GM10248 (cell line): ENCODE data around the gene RGS9.

Experiments used
- CTCF ChIA-PET: fragments of 300-600 bp; sonication (Branson Sonifier 250); formaldehyde crosslinking; extraction: SDS; loops from one replicate; lab custom pipeline; 2021; ENCODE audit warnings: antibody characterized with exemption; lab: Yijun Ruan, JAX
- POLR2A ChIA-PET: fragments of 350-650 bp; sonication (Branson Sonifier 250); formaldehyde crosslinking; extraction: SDS; loops from one replicate; lab custom pipeline; 2020; ENCODE audit warnings: antibody characterized with exemption; lab: Yijun Ruan, JAX
- DNase-seq: peaks from one replicate; pipeline ENCODE4 v3.0.0; 2012; ENCODE audit errors: extremely low spot score
- TF ChIP-seq, protein P1 (sequence below): IDR thresholded peaks from 2 replicates; pipeline ENCODE4 v1.5.1; 2012; ENCODE audit warnings: mild to moderate bottlenecking, low read depth; ENCODE audit errors: extremely low read depth, missing control alignments, control extremely low read depth

The RGS9 gene

GRCh38 chr17:65183736-65184135, 46.6 kb downstream of the RGS9 start:
- CTCF ChIA-PET = interaction anchor here (2.9 to 6.8 kb wide), 4 partner anchors 11 to 222 kb away, joined by 7 to 57 read pairs (median 19); no protein-coding TSS in a partner anchor
- POLR2A ChIA-PET = no interaction called here
- no peak for DNase-seq
- TF ChIP-seq, protein P1, sequence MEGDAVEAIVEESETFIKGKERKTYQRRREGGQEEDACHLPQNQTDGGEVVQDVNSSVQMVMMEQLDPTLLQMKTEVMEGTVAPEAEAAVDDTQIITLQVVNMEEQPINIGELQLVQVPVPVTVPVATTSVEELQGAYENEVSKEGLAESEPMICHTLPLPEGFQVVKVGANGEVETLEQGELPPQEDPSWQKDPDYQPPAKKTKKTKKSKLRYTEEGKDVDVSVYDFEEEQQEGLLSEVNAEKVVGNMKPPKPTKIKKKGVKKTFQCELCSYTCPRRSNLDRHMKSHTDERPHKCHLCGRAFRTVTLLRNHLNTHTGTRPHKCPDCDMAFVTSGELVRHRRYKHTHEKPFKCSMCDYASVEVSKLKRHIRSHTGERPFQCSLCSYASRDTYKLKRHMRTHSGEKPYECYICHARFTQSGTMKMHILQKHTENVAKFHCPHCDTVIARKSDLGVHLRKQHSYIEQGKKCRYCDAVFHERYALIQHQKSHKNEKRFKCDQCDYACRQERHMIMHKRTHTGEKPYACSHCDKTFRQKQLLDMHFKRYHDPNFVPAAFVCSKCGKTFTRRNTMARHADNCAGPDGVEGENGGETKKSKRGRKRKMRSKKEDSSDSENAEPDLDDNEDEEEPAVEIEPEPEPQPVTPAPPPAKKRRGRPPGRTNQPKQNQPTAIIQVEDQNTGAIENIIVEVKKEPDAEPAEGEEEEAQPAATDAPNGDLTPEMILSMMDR = no peak

- TF ChIP-seq, protein P1 = no peak
- POLR2A ChIA-PET = no interaction called here
- CTCF ChIA-PET = interaction anchor here (5.7 kb wide), 1 partner anchor 11 kb away, joined by 57 read pairs; no protein-coding TSS in a partner anchor
- DNase-seq = no peak
These were observed 47.2 kb downstream of the RGS9 start for GRCh38 chr17:65184235-65184959.

DNA sequence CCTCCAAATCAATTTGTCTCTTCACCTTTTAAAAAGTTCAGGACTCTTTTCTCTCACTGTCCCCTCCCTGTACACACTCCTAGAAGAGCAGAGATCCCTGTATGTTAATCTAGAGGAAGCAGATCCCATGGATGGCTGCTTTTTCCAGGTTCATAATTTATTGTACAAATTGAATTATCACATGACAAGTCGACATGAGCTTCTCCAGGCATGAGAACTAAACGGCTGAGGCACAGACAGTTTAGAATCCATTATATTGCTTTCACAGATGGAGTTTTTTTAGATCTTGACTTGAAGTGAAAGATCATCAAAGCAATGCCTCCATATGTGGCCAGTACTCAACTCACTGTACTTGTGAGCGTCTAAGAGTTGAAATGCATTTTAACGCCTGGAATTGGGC, 47.9 kb downstream of the RGS9 start:
- no peak for DNase-seq
- POLR2A ChIA-PET = no interaction called here
- CTCF ChIA-PET = interaction anchor here (2.0 kb wide), 1 partner anchor 85 kb away, joined by 9 read pairs; no protein-coding TSS in a partner anchor
- TF ChIP-seq, protein P1 = no peak

GRCh38 chr17:65185668-65186382, 48.7 kb downstream of the RGS9 start:
- TF ChIP-seq, protein P1 = no peak
- ChIA-PET CTCF (interaction anchor here (1.0 to 2.0 kb wide), 4 partner anchors 11 to 266 kb away, joined by 3 to 17 read pairs (median 6); no protein-coding TSS in a partner anchor), POLR2A (no interaction called here)
- no peak for DNase-seq

DNA sequence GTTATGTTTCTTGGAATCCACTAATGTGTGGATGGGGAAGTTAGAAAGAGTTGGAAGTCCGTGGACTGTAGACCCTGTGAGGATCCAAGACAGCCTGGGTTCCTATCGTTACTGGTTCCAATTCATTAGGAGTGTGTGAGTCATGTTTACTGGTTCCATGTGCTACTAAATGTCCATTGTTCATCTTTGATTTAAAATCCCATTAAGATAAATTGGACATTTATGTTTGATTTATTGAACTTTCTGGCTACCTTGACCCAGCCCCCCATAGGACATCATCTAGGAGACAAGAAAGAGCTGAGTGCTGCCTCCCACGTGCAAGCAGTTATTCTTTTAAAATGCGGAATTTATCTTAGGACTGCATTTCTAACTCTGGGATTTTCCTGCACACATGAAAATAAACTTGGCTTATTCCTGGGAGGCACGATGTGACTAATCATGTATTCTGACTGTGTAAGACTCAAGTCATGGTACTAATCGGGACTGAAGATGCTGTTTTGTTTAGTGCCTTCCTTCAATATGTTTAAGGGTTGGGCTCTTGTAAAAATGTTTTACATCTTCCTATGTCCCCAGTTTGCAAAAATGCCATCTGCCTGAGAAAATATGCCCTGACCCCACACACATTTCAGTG, 53.4 kb downstream of the RGS9 start:
- DNase-seq = no peak
- ChIA-PET POLR2A (interaction anchor here (0.5 kb wide), 1 partner anchor 1664 kb away, joined by 8 read pairs; no protein-coding TSS in a partner anchor), CTCF (interaction anchor here (0.6 to 8.3 kb wide), 2 partner anchors 9 to 53 kb away, joined by 3 to 57 read pairs; partner anchors contain the start of gene RGS9)
- TF ChIP-seq, protein P1 = no peak
